AML-193 (cell line): ENCODE results near the gene SCN4B.

Experiments
- DNase-seq, 2 experiments: peaks; one replicate each; lab custom pipeline; 2025; lab: John Stamatoyannopoulos, UW

SCN4B gene

GRCh38 chr11:118099838-118100556, 52.6 kb downstream of the SCN4B start:
- no peak for DNase-seq

GRCh38 chr11:118098996-118099837, 53.4 kb downstream of the SCN4B start:
- no peak for DNase-seq

- DNase-seq = no peak
Measured at GRCh38 chr11:118095967-118096367, 56.7 kb downstream of the SCN4B start.

GRCh38 chr11:118095493-118095892, 57.1 kb downstream of the SCN4B start:
- no peak for DNase-seq

- no peak for DNase-seq
Measured at GRCh38 chr11:118092907-118093571, 59.6 kb downstream of the SCN4B start.

GRCh38 chr11:118091690-118092089, 60.9 kb downstream of the SCN4B start:
- DNase-seq = no peak

GRCh38 chr11:118090545-118091162, 62.0 kb downstream of the SCN4B start:
- no peak for DNase-seq

- DNase-seq = peak; percentile 95 to 97
Measured at GRCh38 chr11:118088531-118088930, 64.1 kb downstream of the SCN4B start.

GRCh38 chr11:118087931-118088330, 64.7 kb downstream of the SCN4B start:
- no peak for DNase-seq

- DNase-seq = no peak
Measured at GRCh38 chr11:118086913-118087768, 65.5 kb downstream of the SCN4B start, which contains the start of gene SMIM35. TSS of gene SMIM35 (minus strand) at chr11:118086963. CDS start at chr11:118086757, 206 bp downstream.

GRCh38 chr11:118084656-118085055, 68.0 kb downstream of the SCN4B start:
- DNase-seq = no peak

GRCh38 chr11:118084247-118084646, 68.4 kb downstream of the SCN4B start:
- DNase-seq = peak; percentile 82 to 83
